Stimulated activated CD8-positive, alpha-beta memory T cell treated with anti-CD3 and anti-CD28 coated beads, Interleukin-2, amount 100 ng/mL, for 1 hour (primary cell): ENCODE measurements around the gene SLC25A48.
"Not testable (repeated sequence)": the region's sequence is repeated elsewhere in the genome, so short reads cannot be mapped to it uniquely, and the experiment has no call there.

ENCODE experiments used
- DNase-seq, 2 donors: peaks; one replicate each; pipeline ENCODE4 v3.0.0-alpha.2; 2020; ENCODE audit warnings: low read depth in 2 of 2

The SLC25A48 gene

DNA sequence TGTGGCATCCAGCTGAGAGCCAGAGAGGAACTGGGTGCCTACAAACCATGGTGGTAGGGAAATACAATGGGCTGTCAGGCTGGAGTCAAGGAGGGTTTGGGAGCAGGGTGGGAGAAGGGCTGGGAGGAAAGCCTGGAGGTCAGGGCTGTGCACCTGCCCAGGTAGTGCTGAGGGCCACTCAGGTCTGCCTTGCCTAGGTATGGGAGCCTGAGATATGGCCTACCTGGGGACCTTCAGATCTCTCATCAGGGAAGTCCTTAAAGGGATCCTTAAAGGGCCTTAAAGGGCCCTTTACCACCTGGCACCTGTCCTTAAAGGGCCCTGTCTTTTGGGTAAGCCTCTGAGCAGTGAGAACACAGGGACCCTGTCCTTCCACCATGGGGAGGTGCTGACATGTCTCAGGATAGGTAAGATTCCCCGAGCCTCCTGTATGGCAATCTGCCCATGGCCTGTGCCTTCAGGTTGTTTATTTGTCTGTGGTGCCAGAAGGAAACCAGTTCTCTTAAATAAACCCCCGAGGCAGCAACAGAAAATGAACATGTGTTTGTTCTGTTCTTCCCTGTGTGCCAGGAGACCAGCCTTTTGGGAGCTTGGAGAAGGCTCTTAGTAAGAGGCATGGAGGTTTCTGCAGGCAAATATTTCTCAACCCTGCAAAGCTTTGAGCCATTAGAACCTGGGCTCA, 23.3 kb downstream of the SLC25A48 start:
- no peak for DNase-seq

DNA sequence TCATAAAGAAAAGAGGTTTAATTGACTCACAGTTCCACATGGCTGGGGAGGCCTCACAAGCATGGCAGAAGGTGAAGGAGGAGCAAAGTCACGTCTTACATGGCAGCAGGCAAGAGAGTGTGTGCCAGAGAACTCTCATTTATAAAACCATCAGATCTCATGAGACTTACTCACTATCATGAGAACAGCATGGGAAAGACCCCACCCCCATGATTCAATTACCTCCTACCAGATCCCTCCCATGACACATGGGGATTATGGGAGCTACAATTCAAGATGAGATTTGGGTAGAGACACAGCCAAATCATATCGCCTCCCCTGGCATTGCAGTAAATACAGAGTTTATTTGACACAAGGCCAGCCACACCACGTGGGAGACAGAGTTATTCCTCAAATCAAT, 24.7 kb downstream of the SLC25A48 start:
- not testable (repeated sequence) for DNase-seq

GRCh38 chr5:135859641-135860040, 25.2 kb downstream of the SLC25A48 start:
- DNase-seq, result no peak

GRCh38 chr5:135861641-135862040, 27.2 kb downstream of the SLC25A48 start:
- no peak for DNase-seq

DNA sequence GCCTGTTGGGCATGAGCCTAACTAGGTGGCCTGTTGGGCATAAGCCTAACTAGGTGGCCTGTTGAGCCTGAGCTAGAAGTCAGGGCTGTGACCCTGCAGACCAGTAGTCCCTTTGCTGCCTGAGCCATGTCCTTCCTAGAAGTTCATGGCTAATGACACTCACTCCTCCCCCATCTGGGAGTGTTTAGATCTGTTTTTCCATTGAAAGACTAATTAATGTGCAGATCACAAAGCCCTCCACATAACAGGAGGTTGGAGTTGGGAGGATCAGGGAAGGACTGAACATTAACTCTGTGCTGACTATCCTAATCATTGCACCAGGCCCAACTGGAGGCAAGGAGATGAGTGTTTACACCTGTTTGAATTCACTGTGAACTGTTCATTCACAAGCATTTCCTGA, 27.6 kb downstream of the SLC25A48 start:
- no peak for DNase-seq

- DNase-seq, result no peak
These were observed 28.3 kb downstream of the SLC25A48 start for GRCh38 chr5:135862744-135863143.

GRCh38 chr5:135864503-135865435, 30.3 kb downstream of the SLC25A48 start:
- no peak for DNase-seq

- DNase-seq, result no peak
These were observed 31.6 kb downstream of the SLC25A48 start for GRCh38 chr5:135866016-135866415.

GRCh38 chr5:135867599-135867998, 33.1 kb downstream of the SLC25A48 start:
- no peak for DNase-seq

DNA sequence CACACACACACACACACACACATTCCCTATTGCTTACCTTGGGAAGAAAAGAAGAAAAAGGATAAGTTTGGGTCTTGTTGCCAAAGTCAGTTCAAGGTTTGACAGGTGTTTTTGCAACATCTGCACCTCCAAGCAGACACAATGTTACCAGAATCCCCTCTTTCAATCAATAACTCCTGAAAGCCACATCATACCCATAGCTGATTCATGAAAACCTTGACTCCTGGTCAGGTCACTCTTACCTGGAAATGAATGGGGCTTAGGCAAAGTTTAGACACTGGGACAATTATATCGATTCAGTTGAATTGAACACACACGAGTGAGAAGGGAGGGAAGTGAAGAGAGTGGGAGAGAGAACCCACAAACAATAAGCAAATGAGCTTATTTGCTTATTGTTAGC, 34.2 kb downstream of the SLC25A48 start:
- no peak for DNase-seq

DNA sequence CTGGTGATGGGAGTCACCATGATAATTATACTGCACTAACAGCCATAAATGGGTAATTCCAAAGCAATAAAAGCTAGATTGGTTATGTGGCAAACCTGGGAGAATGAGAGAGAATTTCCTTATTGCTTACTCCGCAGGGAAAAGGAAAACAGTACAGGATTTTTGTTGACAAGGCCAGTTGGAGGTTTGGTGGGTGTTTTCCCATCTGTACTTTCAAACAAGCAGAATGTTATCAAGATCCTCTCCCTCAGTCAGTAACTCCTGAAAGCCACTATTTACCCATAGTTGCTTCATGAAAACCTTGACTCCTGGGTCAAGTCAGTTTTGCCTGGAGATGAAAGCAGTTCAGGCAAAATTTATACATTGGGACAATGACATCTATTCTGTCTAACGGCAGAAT, 34.8 kb downstream of the SLC25A48 start:
- no peak for DNase-seq

- no peak for DNase-seq
These were observed 35.5 kb downstream of the SLC25A48 start for GRCh38 chr5:135869935-135870334.

- no peak for DNase-seq
These were observed 36.9 kb downstream of the SLC25A48 start for GRCh38 chr5:135871268-135871915.

- DNase-seq, result no peak
These were observed 39.4 kb downstream of the SLC25A48 start for GRCh38 chr5:135873831-135874230.

- DNase-seq, result no peak
These were observed 40.0 kb downstream of the SLC25A48 start for GRCh38 chr5:135874461-135874860.

DNA sequence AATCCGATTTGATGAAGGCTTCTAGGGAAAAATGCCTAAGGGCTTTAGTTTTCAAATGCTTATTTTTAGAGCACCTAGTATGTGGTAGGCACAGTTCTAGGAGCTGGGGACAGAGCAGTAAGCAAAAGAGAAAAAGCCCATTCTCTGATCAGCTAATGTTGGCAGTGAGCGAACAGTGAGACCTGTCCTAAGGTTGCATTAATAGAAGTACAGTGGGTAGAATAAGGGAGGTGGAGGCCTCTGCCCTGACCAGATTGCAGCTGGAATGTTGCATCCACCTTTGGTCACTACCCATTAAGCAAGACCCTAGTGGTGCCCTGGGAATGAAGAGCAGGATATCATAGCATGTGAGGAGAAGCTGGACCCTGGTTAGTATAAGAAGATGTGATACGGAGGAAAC, 41.1 kb downstream of the SLC25A48 start:
- no peak for DNase-seq

GRCh38 chr5:135876146-135876545, 41.7 kb downstream of the SLC25A48 start:
- no peak for DNase-seq

DNA sequence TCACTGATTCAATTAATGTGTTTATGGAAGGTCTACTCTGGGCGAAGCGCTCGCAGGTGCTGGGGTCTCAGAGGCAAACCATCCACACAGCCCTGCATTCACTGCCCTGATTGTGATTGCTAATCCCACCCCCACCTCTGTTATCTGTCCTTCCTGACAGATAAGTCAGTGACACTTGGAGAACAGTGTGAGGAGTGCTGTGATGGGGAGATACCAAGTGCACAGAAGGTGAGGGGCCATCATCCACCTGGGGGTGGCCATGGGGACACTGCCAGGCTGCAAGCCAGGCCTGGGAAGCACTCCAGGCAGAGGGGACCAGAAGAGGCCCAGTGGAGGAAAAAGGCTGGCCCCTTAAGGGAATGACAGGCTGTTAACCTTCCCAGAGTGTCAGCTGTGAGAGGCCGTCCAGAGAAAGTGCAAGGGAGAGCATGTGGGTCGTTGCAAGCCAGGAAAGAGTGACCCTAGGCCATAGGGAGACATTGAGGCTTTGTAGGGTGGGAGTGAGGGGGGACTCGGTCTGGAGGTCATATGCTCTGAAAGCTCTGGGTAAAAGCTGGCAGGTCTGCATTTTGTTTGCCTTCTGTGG, 43.2 kb downstream of the SLC25A48 start:
- no peak for DNase-seq

- no peak for DNase-seq
These were observed 43.7 kb downstream of the SLC25A48 start for GRCh38 chr5:135878156-135878620.

DNA sequence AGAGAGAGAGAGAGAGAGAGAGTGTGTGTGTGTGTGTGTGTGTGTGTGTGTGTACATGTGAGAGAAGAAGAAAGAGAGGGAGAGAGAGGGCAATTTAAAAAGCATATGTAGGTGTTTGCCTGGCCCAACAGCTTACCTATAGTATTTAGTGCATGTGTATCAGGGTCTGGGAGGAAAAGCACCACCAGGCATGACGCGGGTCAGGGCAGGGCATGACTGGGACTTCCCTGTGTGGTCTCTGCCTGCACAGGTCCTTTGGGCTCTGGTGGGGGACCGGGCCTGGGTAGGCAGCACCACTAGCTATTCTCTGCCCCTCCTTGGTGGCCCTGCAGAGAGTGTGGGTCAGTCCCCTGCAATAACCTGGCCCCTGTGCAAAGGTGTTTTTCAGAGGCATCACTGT, 45.1 kb downstream of the SLC25A48 start:
- DNase-seq, result no peak

DNA sequence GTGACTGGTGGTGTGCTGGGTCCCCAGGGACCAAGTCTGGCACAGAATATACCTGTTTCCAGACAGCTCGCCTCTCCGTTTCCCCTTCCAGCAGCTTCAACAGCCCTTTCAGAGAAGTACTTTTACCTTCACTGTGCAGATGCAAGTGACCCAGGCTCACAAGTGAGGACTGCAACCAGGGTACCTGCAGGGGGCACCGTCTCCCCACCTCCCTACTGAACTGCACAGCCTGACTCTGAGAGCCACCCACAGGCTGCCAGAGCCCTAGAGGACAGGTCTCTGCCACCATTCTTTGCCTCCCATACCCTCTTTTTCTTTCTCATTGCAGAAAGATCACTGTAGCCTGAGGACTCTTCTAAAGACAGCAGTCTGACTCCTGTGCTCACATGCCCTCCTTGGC, 45.8 kb downstream of the SLC25A48 start:
- no peak for DNase-seq

DNA sequence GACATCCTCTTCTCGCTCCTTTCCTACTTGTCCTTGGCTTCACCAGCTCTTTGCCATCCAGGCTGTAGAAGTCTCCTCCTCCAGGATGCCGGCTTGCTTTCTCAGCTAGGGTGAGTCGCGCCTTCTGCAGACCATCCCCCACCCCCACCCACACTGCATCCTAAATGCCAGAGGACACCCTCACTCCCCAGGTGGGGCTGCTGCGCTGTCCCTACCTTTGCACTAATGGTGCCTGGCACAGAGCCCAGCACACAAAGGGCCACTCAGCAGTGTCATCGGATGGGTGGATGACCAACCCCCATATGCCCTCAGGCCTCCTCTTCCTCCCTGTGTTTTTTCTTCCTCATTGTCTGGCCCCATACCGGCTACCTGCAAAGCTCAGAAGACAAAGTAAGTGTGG, 46.3 kb downstream of the SLC25A48 start:
- DNase-seq, result no peak
